H1 (cell line): ENCODE data around the gene PCSK9. TPM values are rescaled to one million over a fixed set of nuclear protein-coding genes. Genes with fewer than 3 reads are reported as not detected.

Experiments used
- CTCF ChIA-PET: fragments of 300-600 bp; sonication (Branson Sonifier 250); formaldehyde crosslinking; loops from one replicate; lab custom pipeline; 2021; ENCODE audit not compliant: partially characterized antibody; lab: Charles Lee
- POLR2A ChIA-PET: fragments of 300-600 bp; sonication (Branson Sonifier 250); formaldehyde crosslinking; loops from one replicate; lab custom pipeline; 2021; ENCODE audit warnings: inconsistent platforms; ENCODE audit not compliant: partially characterized antibody; lab: Charles Lee
- DNase-seq, 2 experiments: peaks; one replicate each; pipeline versions ENCODE4 v3.0.0 to v3.0.0-alpha.2; 2010 to 2022; ENCODE audit warnings: low spot score in 2 of 2, low read depth in 1 of 2, mixed read lengths in 1 of 2
- FAIRE-seq: peaks from 2 replicates; lab custom pipeline; 2011; peaks lifted over from hg19 to GRCh38; lab: Jason Lieb, UNC
- H2AFZ ChIP-seq: 2 replicates; pipeline ENCODE4 v1.8.1; 2012; ENCODE audit warnings: low read length, inconsistent platforms
- H2AK5ac ChIP-seq: 2 replicates; pipeline ENCODE4 v1.6.1; 2013; ENCODE audit warnings: low read depth, low read length
- H2BK120ac ChIP-seq: replicated peaks from 2 replicates; pipeline ENCODE3; 2013; ENCODE audit warnings: low read depth, low read length, inconsistent platforms
- H2BK12ac ChIP-seq: 2 replicates; pipeline ENCODE4 v1.6.1; 2013; ENCODE audit warnings: low read depth, low read length
- H2BK15ac ChIP-seq: 2 replicates; pipeline ENCODE4 v1.6.1; 2013; ENCODE audit warnings: low read length
- H2BK20ac ChIP-seq: 2 replicates; pipeline ENCODE4 v1.6.1; 2013; ENCODE audit warnings: low read length
- H2BK5ac ChIP-seq: 2 replicates; pipeline ENCODE4 v1.6.1; 2013; ENCODE audit warnings: low read depth, low read length
- H3K14ac ChIP-seq: 2 replicates; pipeline ENCODE4 v1.6.1; 2013; ENCODE audit warnings: inconsistent platforms; ENCODE audit not compliant: insufficient read length
- H3K18ac ChIP-seq: 2 replicates; pipeline ENCODE4 v1.6.1; 2013; ENCODE audit warnings: low read length; ENCODE audit errors: extremely low read depth
- H3K23ac ChIP-seq: 2 replicates; pipeline ENCODE4 v1.6.1; 2013; ENCODE audit warnings: inconsistent platforms; ENCODE audit not compliant: insufficient read length
- H3K23me2 ChIP-seq: 2 replicates; pipeline ENCODE4 v1.6.1; 2013; ENCODE audit warnings: low read depth, low read length
- H3K27ac ChIP-seq: 2 replicates; pipeline ENCODE4 v1.6.1; 2011; ENCODE audit warnings: low read depth, low read length, inconsistent platforms
- H3K27me3 ChIP-seq, 4 experiments: replicated peaks in 1 of 4; 1 replicate in 1 of 4; 2 replicates in 3 of 4; pipeline versions ENCODE4 v1.6.1 to v1.8.1; 2011 to 2013; ENCODE audit warnings: low read length in 3 of 4, mild to moderate bottlenecking in 3 of 4, inconsistent platforms in 2 of 4, mixed read lengths in 2 of 4, moderate library complexity in 1 of 4; ENCODE audit not compliant: control insufficient read depth in 3 of 4, insufficient read depth in 3 of 4; ENCODE audit errors: extremely low read depth in 1 of 4
- H3K36me3 ChIP-seq, 4 experiments: 2 replicates each; pipeline versions ENCODE4 v1.6.1 to v1.8.1; 2011 to 2013; ENCODE audit warnings: mild to moderate bottlenecking in 4 of 4, low read length in 3 of 4, moderate library complexity in 2 of 4, control low read depth in 1 of 4, inconsistent platforms in 1 of 4; ENCODE audit not compliant: insufficient read depth in 4 of 4, control insufficient read depth in 2 of 4
- H3K4ac ChIP-seq: replicated peaks from 2 replicates; pipeline ENCODE3; 2013; ENCODE audit warnings: low read length, low read depth, mixed read lengths, inconsistent platforms; ENCODE audit not compliant: insufficient read length
- H3K4me1 ChIP-seq, 4 experiments: replicated peaks in 1 of 4; 1 replicate in 1 of 4; 2 replicates in 3 of 4; pipeline versions ENCODE4 v1.6.1 to v1.8.1; 2011 to 2013; ENCODE audit warnings: low read length in 3 of 4, inconsistent platforms in 2 of 4, mixed read lengths in 1 of 4; ENCODE audit not compliant: insufficient read depth in 4 of 4, control insufficient read depth in 3 of 4
- H3K4me2 ChIP-seq, 2 experiments: 2 replicates each; pipeline versions ENCODE4 v1.6.1 to v1.8.1; 2011 to 2013; ENCODE audit warnings: low read depth in 2 of 2, low read length in 2 of 2, control low read depth in 1 of 2, inconsistent platforms in 1 of 2, mild to moderate bottlenecking in 1 of 2; ENCODE audit not compliant: insufficient read depth in 1 of 2
- H3K4me3 ChIP-seq, 4 experiments: fragments of 200-600, 300-600 bp in 1 of 4; sonication (generic), shearing (Covaris generic), sonication (Bioruptor Twin) in 1 of 4; 2 replicates each; pipeline versions ENCODE4 v1.5.1 to v1.8.1; 2011 to 2016; ENCODE audit warnings: low read length in 4 of 4, low read depth in 3 of 4, control low read depth in 2 of 4, inconsistent platforms in 2 of 4, mild to moderate bottlenecking in 2 of 4, mixed read lengths in 1 of 4, moderate library complexity in 1 of 4; ENCODE audit not compliant: insufficient read depth in 2 of 4; ENCODE audit errors: extremely low read depth in 1 of 4
- H3K56ac ChIP-seq: replicated peaks from 2 replicates; pipeline ENCODE3; 2013; ENCODE audit warnings: low read depth, mild to moderate bottlenecking, mixed read lengths, low read length, inconsistent platforms; ENCODE audit not compliant: insufficient read length
- H3K79me1 ChIP-seq: 2 replicates; pipeline ENCODE4 v1.6.1; 2013; ENCODE audit warnings: low read depth, low read length, control low read depth
- H3K79me2 ChIP-seq, 2 experiments: 2 replicates each; pipeline versions ENCODE4 v1.6.1 to v1.8.1; 2012 to 2013; ENCODE audit warnings: low read length in 2 of 2, mild to moderate bottlenecking in 2 of 2, inconsistent platforms in 1 of 2; ENCODE audit not compliant: insufficient read depth in 2 of 2, control insufficient read depth in 1 of 2
- H3K9ac ChIP-seq, 4 experiments: replicated peaks in 1 of 4; 1 replicate in 1 of 4; 2 replicates in 3 of 4; pipeline versions ENCODE4 v1.6.1 to v1.8.1; 2011 to 2013; ENCODE audit warnings: low read depth in 3 of 4, low read length in 3 of 4, control low read depth in 2 of 4, mild to moderate bottlenecking in 2 of 4, moderate library complexity in 2 of 4, inconsistent platforms in 1 of 4; ENCODE audit errors: extremely low read depth in 1 of 4
- H3K9me3 ChIP-seq, 2 experiments: 2 replicates each; pipeline versions ENCODE4 v1.6.1 to v1.8.1; 2012 to 2013; ENCODE audit warnings: mild to moderate bottlenecking in 2 of 2, moderate library complexity in 2 of 2, control low read depth in 1 of 2, inconsistent platforms in 1 of 2, low read depth in 1 of 2, low read length in 1 of 2, mixed read lengths in 1 of 2; ENCODE audit not compliant: insufficient read depth in 2 of 2
- H4K20me1 ChIP-seq, 2 experiments: replicated peaks in 1 of 2; 2 replicates each; pipeline versions ENCODE3 to v1.8.1; 2011 to 2013; ENCODE audit warnings: inconsistent platforms in 2 of 2, low read length in 2 of 2, mild to moderate bottlenecking in 1 of 2; ENCODE audit not compliant: insufficient read depth in 2 of 2, control insufficient read depth in 1 of 2
- H4K5ac ChIP-seq: 2 replicates; pipeline ENCODE4 v1.6.1; 2013; ENCODE audit warnings: low read length, low read depth, mixed read lengths, inconsistent platforms; ENCODE audit not compliant: insufficient read length
- H4K8ac ChIP-seq: 2 replicates; pipeline ENCODE4 v1.8.0; 2013; ENCODE audit warnings: mild to moderate bottlenecking, moderate library complexity, low read length, inconsistent platforms; ENCODE audit not compliant: insufficient read depth; ENCODE audit errors: extremely low read depth
- H4K91ac ChIP-seq: replicated peaks from 2 replicates; pipeline ENCODE3; 2013; ENCODE audit warnings: low read length, mixed read lengths, inconsistent platforms; ENCODE audit not compliant: insufficient read length
- SIRT6 ChIP-seq: IDR thresholded peaks from one replicate; pipeline ENCODE4 v1.7.1; 2012; ENCODE audit warnings: low read length, inconsistent platforms
- TEAD4 ChIP-seq: IDR thresholded peaks from 2 replicates; pipeline ENCODE4 v1.6.1; 2012; ENCODE audit warnings: low read depth, low read length, inconsistent platforms, mixed read lengths
- WGBS, 2 experiments: shearing (Covaris generic) in 1 of 2; methylation state at CpG; one replicate each; pipeline versions ENCODE4 v1.1.6 to v1.1.7; 2013 to 2015; ENCODE audit warnings: low lambda C conversion rate in 2 of 2, mixed read lengths in 2 of 2, inconsistent platforms in 1 of 2, low coverage in 1 of 2, missing lambda C conversion rate in 1 of 2; ENCODE audit not compliant: insufficient replicate concordance in 2 of 2, insufficient coverage in 1 of 2, insufficient read length in 1 of 2; ENCODE audit errors: extremely low coverage in 1 of 2, missing lambda C conversion rate in 1 of 2; 5-methylcytosine and 5-hydroxymethylcytosine counted together
- polyA plus RNA-seq, 7 experiments: library from polyadenylated mRNA; depleted of rRNA in 3 of 7; stranded (reverse) in 5 of 7; unstranded in 2 of 7; fragments of >200 nt in 5 of 7; fragments of 200-250 nt in 2 of 7; gene quantifications; 1 replicate in 5 of 7; 2 replicates in 1 of 7; 4 replicates in 1 of 7; pipeline versions ENCODE4 v1.2.1 to v1.2.3, GENCODE V29; 2011 to 2013; ENCODE audit warnings: missing spikeins in 2 of 7, mixed read lengths in 2 of 7
- total RNA-seq: library from RNA; stranded (reverse); fragmentation: NEBNext Ultra II Directional; extraction: Animal tissue kit (Norgen Biotek cat#: 25700); gene quantifications from 2 replicates; pipeline ENCODE4 v1.2.1, GENCODE V29; 2021

PCSK9 gene
- total and polyA plus RNA-seq, 2 of the 8 experiments (the other 6 are each of a cell fraction or from before 2014, with no cell fraction given), result 22.3 to 32.3 TPM

DNA sequence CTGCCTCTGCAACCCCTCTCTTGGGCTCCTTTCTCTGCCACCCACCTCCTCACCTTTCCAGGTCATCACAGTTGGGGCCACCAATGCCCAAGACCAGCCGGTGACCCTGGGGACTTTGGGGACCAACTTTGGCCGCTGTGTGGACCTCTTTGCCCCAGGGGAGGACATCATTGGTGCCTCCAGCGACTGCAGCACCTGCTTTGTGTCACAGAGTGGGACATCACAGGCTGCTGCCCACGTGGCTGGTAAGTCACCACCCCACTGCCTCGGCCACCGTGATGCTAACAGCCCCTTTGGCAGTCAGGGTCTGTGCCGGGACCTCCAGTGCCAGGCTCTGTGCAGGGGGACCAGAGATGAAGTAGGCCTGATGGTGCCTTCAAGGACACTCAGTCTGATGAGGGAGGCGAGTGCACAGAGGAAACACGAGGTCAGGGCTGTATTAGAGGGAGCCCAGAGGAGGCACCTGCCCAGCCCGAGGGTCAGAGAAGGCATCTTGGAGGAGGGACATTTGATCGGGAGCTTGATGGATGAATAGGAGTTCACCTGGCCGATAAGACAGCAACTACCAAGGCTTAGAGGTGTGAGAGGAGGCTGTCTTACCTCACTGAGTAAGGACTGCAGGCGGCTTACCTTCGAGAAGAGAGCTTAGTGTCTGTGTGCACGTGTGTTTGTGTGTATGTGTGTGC, 18.1 kb downstream of the PCSK9 start:
- Histone ChIP-seq H2AFZ (no peak overlapping the region), H4K8ac (no peak overlapping the region), H3K36me3 (peaks cover 0 to 16% (median 5%) of the 10 kb centered on the region in 4 experiments; a peak in 5 of 8 replicates), H2BK12ac (no peak overlapping the region), H3K9me3 (no peaks in the 10 kb centered on the region), H2BK15ac (no peak overlapping the region), H3K23me2 (no peaks in the 10 kb centered on the region), H3K4ac (no peak overlapping the region), H2AK5ac (no peak overlapping the region), H3K14ac (no peak overlapping the region), H3K4me2 (no peak overlapping the region), H3K27ac (no peak overlapping the region), H3K79me1 (peaks cover 4% of the 10 kb centered on the region; the same call in 1 of the 2 replicates), H3K18ac (no peak overlapping the region), H2BK120ac (no peak overlapping the region), H3K27me3 (no peaks in the 10 kb centered on the region), H3K23ac (no peak overlapping the region), H3K56ac (no peak overlapping the region), H4K20me1 (peaks cover 0 to 17% of the 10 kb centered on the region in 2 experiments), H2BK5ac (no peak overlapping the region), H3K4me1 (no peaks in the 10 kb centered on the region), H3K4me3 (no peak overlapping the region), H3K79me2 (no peaks in the 10 kb centered on the region), H4K91ac (no peak overlapping the region), H2BK20ac (no peak overlapping the region), H3K9ac (no peak overlapping the region), H4K5ac (no peak overlapping the region)
- WGBS, 2 experiments, result 92% methylated on average over 14 of the region's 15 CpGs; no CpG with 5 or more reads in 1 of the 2 experiments
- no peak for FAIRE-seq
- no peak for TF ChIP-seq SIRT6
- no peak for TF ChIP-seq TEAD4
- DNase-seq, result no peak
- CTCF ChIA-PET, result interaction anchor here (1.3 kb wide), 1 partner anchor 35 kb away, joined by 3 read pairs; no protein-coding TSS in a partner anchor
- POLR2A ChIA-PET, result no interaction called here
